Measurements from ENCODE around the gene ENTPD7. TPM values are rescaled to one million over a fixed set of nuclear protein-coding genes. Genes with fewer than 3 reads are reported as not detected.
"Not testable (repeated sequence)": the region's sequence is repeated elsewhere in the genome, so short reads cannot be mapped to it uniquely, and the experiment has no call there.

Gene ENTPD7
- total RNA-seq, 1 donor from 2014 or later, result 2.5 TPM

- intact Hi-C loops (cut with DNase I), result no loop called here
- no peak for DNase-seq (ENCODE audit: low spot score)
Measured at GRCh38 chr10:99733366-99733765, 74.1 kb downstream of the ENTPD7 start.

GRCh38 chr10:99734111-99734510, 74.8 kb downstream of the ENTPD7 start:
- DNase-seq (ENCODE audit: low spot score); intact Hi-C loops (cut with DNase I): not testable (repeated sequence)

GRCh38 chr10:99740260-99740659, 81.0 kb downstream of the ENTPD7 start:
- intact Hi-C loops (cut with DNase I), result no loop called here
- no peak for DNase-seq (ENCODE audit: low spot score)

- intact Hi-C loops (cut with DNase I), result no loop called here
- no peak for DNase-seq (ENCODE audit: low spot score)
Measured at GRCh38 chr10:99740933-99741559, 81.7 kb downstream of the ENTPD7 start.

DNA sequence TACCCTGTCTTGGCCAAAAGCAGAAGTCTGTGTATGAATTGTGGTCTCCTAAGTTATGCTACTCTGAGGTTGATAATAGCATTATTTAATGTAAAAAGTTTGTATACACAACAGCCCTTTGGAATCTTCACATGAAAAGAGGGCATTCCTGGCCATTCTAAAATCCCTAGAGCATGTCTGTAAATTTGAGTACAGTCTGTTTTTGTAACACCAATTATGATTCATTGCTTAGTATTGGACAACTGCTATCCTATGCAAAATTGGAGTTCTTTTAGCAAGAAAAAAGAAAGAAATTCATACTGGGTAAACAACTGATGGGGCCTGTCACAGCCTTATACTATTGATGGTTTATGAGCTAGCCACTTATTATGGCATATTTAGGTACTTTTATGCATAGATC, 82.9 kb downstream of the ENTPD7 start:
- DNase-seq (ENCODE audit: low spot score), result no peak
- intact Hi-C loops (cut with DNase I), result no loop called here

DNA sequence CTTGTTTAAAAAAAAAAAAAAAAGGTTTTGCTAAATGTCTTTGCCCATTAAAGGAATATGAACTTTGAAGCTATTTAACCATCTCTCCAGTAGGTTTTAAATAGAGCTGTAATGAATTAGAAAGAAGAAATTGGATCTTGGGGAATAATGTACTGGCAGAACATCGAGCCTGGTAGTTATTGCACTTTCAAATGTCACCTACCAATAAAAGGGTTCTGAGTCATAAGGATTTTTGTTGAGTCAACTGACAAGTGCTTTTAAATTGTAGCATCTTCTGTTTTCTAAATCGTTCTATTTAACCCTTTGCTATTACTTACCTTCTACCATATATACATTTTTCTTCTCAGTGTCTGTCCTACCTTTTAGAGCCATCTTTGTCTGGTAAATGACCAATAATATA, 83.4 kb downstream of the ENTPD7 start:
- no peak for DNase-seq (ENCODE audit: low spot score)
- intact Hi-C loops (cut with DNase I), result no loop called here

DNA sequence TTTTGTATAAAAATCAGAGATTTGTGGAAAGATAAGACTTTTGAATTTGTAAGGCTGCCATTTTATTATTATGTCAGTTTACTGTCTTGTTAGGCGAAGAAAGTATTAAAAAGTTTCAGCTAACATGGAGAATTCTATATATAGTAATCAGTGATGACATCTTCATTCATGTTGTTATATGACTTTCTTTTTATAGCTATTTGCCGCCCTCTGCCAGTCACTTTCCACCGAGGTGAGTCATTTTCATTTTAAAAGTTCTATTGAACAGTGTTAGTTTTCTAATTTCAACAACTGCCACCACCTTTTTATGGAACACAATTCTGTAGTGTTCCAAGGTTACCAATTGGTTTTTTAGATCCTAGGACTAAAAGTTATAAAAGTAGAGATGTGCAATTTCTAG, 84.5 kb downstream of the ENTPD7 start:
- DNase-seq (ENCODE audit: low spot score), result no peak
- intact Hi-C loops (cut with DNase I), result no loop called here

GRCh38 chr10:99746166-99746565, 86.9 kb downstream of the ENTPD7 start:
- intact Hi-C loops (cut with DNase I); DNase-seq (ENCODE audit: low spot score): not testable (repeated sequence)

DNA sequence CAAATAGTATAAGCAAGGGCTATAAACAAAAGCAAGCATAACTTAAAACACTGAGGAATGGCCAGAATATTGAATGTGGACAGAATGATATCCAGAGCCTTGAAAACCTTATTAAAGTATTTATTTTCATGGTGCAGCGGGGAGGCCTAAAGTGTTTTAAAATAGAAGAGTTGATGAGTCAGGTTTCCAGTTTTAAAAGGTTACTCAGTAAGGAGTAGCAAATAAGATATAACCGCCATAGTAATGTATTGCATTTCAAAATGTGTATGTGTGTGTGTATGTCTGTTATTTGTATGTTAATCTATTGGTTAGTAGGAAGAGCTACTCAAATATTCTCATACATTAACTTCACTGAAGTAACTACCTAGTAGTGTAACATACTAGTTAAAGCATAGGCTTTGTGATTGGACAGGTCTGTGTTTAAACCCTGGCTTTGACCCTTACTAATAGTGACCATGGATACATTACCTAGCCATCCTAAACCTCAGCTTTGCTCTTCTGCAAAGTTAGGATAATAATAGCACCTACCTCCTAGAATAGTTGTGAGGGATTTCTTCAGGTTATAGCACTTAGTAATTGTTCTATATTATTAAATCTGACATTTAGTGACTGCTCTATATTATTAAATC, 89.6 kb downstream of the ENTPD7 start:
- intact Hi-C loops (cut with DNase I), result no loop called here

DNA sequence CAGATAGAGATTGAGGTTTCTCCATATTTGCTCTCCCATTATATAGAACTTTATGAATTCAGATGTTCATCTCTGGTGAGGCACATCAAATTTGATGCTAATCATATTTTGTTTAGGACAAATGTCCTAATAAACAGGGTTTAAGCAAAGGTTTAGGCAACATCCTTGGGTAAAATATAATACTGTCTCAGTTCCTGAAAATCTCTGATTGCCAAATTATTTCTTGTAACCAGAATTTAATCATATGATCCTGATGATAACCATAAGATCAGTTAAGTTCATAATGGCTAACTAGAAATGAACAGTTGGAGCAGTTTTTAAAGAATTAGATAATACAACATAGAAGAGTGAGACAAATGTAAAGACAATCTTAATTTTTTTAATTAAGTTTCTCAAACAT, 91.3 kb downstream of the ENTPD7 start:
- intact Hi-C loops (cut with DNase I), result no loop called here
- DNase-seq (ENCODE audit: low spot score), result no peak

More for the DNA sequence above, 89.6 kb downstream of the ENTPD7 start:
- DNase-seq (ENCODE audit: low spot score), result no peak

DNA sequence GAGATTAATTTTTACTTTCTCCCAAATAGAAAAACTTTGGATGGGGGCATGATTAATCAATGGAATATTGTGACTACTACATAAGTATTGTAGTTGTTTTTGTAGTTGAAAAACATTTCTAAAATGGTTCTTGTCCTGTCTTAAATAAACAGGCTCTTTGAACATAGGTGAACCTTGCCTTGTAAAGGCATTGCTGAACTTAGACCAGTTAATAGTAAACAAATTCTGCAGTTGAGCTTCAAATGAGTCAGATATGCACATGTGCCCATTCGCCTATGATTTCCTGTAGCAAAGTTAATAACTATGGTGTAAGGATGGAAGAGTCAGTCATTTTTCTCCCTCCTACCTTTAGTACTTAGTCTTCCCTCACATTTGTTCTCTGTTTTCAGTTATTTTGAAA, 95.4 kb downstream of the ENTPD7 start:
- DNase-seq (ENCODE audit: low spot score), result no peak
- intact Hi-C loops (cut with DNase I), result no loop called here

Other genes with a start within 250 kb of the ENTPD7 start
- gene GOT1, start 228.9 kb upstream of the ENTPD7 start, total RNA-seq, result 390 TPM
- not detected for gene NKX2-3, start 126.6 kb upstream of the ENTPD7 start, total RNA-seq
- 24.8 TPM for gene SLC25A28, start 39.1 kb upstream of the ENTPD7 start, total RNA-seq
- 35.6 TPM for gene COX15, start 72.6 kb downstream of the ENTPD7 start, total RNA-seq
- gene CUTC, start 72.7 kb downstream of the ENTPD7 start, total RNA-seq, result 33.2 TPM
- 0.30 TPM for gene ABCC2, start 123.1 kb downstream of the ENTPD7 start, total RNA-seq

Data from cardiac septum (tissue), 1 donor.